ENCODE measurements around the gene MLLT3.

DNA sequence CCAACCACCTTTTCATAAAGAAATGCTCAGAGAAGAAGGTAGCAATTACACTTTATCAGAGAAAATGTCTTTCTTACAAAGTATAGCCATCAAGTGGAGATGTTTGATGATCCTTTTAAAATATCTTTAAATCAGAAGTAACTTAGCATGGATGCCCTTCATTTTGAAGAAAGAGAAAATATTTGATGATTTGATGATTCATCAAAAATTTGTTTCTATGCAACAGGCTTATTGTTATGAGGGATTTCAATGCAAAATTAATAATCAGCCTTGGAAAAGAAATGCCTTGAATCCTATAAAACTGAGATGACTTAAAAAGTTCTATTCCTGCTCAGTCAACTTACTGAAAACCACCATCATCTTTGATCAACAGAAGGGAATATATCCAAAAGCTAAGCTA lies 291.6 kb downstream of the MLLT3 start:
- TF ChIP-seq CTCF (IDR thresholded peaks at IDR 0.05) (no peak), POLR2A (IDR thresholded peaks at IDR 0.05) (no peak)

Data from Peyer's patch (tissue), 4 donors.